HEK293T (cell line): ENCODE measurements around the gene KLK8.

Source experiments
- CTCF ChIA-PET: fragments of 350-600 bp; formaldehyde crosslinking; extraction: SDS; loops from one replicate; lab custom pipeline; 2021; ENCODE audit warnings: antibody characterized with exemption, inconsistent platforms; lab: Yijun Ruan, JAX
- POLR2A ChIA-PET: fragments of 350-600 bp; formaldehyde crosslinking; extraction: SDS; loops from one replicate; lab custom pipeline; 2020; ENCODE audit warnings: antibody characterized with exemption, inconsistent platforms; lab: Yijun Ruan, JAX
- DNase-seq: peaks from one replicate; pipeline ENCODE4 v3.0.0; 2012; ENCODE audit warnings: mixed read lengths; ENCODE audit errors: extremely low spot score
- ARNT ChIP-seq: fragments of 450-650 bp; IDR thresholded peaks from 2 replicates; pipeline ENCODE4 v1.6.1; 2017; ENCODE audit warnings: mild to moderate bottlenecking
- BHLHE40 ChIP-seq: fragments of 450-650 bp; IDR thresholded peaks from 2 replicates; pipeline ENCODE4 v1.6.1; 2016; ENCODE audit warnings: mild to moderate bottlenecking, moderate library complexity, borderline replicate concordance
- CTBP1 ChIP-seq: fragments of 450-650 bp; IDR thresholded peaks from 2 replicates; pipeline ENCODE4 v1.6.1; 2016; ENCODE audit warnings: borderline replicate concordance
- FOXA1 ChIP-seq: fragments of 450-650 bp; IDR thresholded peaks from 2 replicates; pipeline ENCODE4 v1.6.1; 2016; ENCODE audit warnings: mild to moderate bottlenecking
- FOXK2 ChIP-seq: fragments of 450-650 bp; IDR thresholded peaks from 2 replicates; pipeline ENCODE4 v1.6.1; 2016; ENCODE audit warnings: mild to moderate bottlenecking
- FOXM1 ChIP-seq: fragments of 450-650 bp; IDR thresholded peaks from 2 replicates; pipeline ENCODE4 v1.6.1; 2017; ENCODE audit warnings: mild to moderate bottlenecking, borderline replicate concordance
- HDGF ChIP-seq: fragments of 450-650 bp; IDR thresholded peaks from 2 replicates; pipeline ENCODE4 v1.6.1; 2017; ENCODE audit warnings: antibody characterized with exemption, borderline replicate concordance
- L3MBTL2 ChIP-seq: fragments of 450-650 bp; conservative IDR thresholded peaks from 2 replicates; pipeline ENCODE4 v1.6.1; 2016; ENCODE audit warnings: mild to moderate bottlenecking
- LEF1 ChIP-seq: fragments of 450-650 bp; IDR thresholded peaks from 2 replicates; pipeline ENCODE4 v1.6.1; 2017; ENCODE audit warnings: mild to moderate bottlenecking, borderline replicate concordance
- NFRKB ChIP-seq: fragments of 450-650 bp; IDR thresholded peaks from 2 replicates; pipeline ENCODE4 v1.6.1; 2016; ENCODE audit warnings: mild to moderate bottlenecking, moderate library complexity
- PKNOX1 ChIP-seq: fragments of 450-650 bp; IDR thresholded peaks from 2 replicates; pipeline ENCODE4 v1.6.1; 2016
- SP1 ChIP-seq: fragments of 450-650 bp; IDR thresholded peaks from 2 replicates; pipeline ENCODE4 v1.6.1; 2017
- SUZ12 ChIP-seq: fragments of 450-650 bp; IDR thresholded peaks from 2 replicates; pipeline ENCODE4 v1.6.1; 2016; ENCODE audit warnings: mild to moderate bottlenecking
- TARDBP ChIP-seq: fragments of 450-650 bp; IDR thresholded peaks from 2 replicates; pipeline ENCODE4 v1.6.1; 2016
- ZNF384 ChIP-seq: fragments of 450-650 bp; IDR thresholded peaks from 2 replicates; pipeline ENCODE4 v1.6.1; 2016

KLK8 gene

DNA sequence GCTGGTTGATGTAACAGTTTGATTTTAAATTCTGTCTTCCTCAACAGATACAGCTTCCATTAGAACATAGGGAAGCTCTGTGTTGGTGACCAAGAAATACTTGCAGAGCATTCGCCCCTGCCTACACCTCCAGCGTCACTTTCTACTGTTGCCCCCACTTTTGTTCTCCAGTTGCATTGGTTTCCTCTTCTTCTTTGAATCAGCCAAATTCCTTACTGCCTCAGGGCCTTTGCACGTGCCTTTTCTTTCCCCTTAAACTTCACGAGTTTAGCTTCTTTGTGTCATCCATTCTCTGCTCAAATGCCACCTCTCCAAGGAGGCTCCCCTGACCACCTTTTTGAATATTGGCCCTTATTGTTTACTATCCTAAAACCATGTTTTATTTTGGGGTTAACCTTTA, 54.3 kb downstream of the KLK8 start:
- no peak for TF ChIP-seq LEF1
- TF ChIP-seq NFRKB: no peak
- TF ChIP-seq BHLHE40: no peak
- no peak for TF ChIP-seq SP1
- no peak for TF ChIP-seq ARNT
- no peak for TF ChIP-seq TARDBP
- no peak for TF ChIP-seq ZNF384
- no peak for TF ChIP-seq PKNOX1
- TF ChIP-seq HDGF: no peak
- no peak for TF ChIP-seq FOXK2
- TF ChIP-seq FOXM1: no peak
- no peak for TF ChIP-seq L3MBTL2
- no peak for TF ChIP-seq CTBP1
- no peak for TF ChIP-seq FOXA1
- TF ChIP-seq SUZ12: no peak
- no peak for DNase-seq
- CTCF ChIA-PET: interaction anchor here (0.5 to 1.9 kb wide), 2 partner anchors 30 to 70 kb away, joined by 4 to 5 read pairs; no protein-coding TSS in a partner anchor
- POLR2A ChIA-PET: no interaction called here
